EL (cell line): ENCODE measurements around the gene NFATC2.

Experiments used
- DNase-seq: peaks from one replicate; pipeline ENCODE4 v3.0.0-alpha.2; 2016

Gene NFATC2

GRCh38 chr20:51447765-51448148 is 94.8 kb downstream of the NFATC2 start:
- no peak for DNase-seq

GRCh38 chr20:51447097-51447764 is 95.3 kb downstream of the NFATC2 start:
- peak; percentile 99 for DNase-seq

GRCh38 chr20:51446656-51447055 is 95.9 kb downstream of the NFATC2 start:
- DNase-seq: peak; percentile 94

- DNase-seq: no peak
These were observed 96.3 kb downstream of the NFATC2 start for GRCh38 chr20:51446230-51446629.

- DNase-seq: no peak
These were observed 96.9 kb downstream of the NFATC2 start for GRCh38 chr20:51445591-51445990.

GRCh38 chr20:51444922-51445438 is 97.5 kb downstream of the NFATC2 start:
- DNase-seq: no peak

- DNase-seq: peak; percentile 32
These were observed 98.1 kb downstream of the NFATC2 start for GRCh38 chr20:51444467-51444866.

- no peak for DNase-seq
These were observed 99.9 kb downstream of the NFATC2 start for GRCh38 chr20:51442602-51443001.

- DNase-seq: no peak
These were observed 101.9 kb downstream of the NFATC2 start for GRCh38 chr20:51440589-51440988.

GRCh38 chr20:51439160-51439689 is 103.3 kb downstream of the NFATC2 start:
- DNase-seq: no peak

- DNase-seq: no peak
These were observed 104.4 kb downstream of the NFATC2 start for GRCh38 chr20:51438136-51438535.

GRCh38 chr20:51437182-51437924 is 105.2 kb downstream of the NFATC2 start:
- no peak for DNase-seq

- peak; percentile 89 for DNase-seq
These were observed 107.8 kb downstream of the NFATC2 start for GRCh38 chr20:51434580-51435247.

GRCh38 chr20:51434026-51434425 is 108.5 kb downstream of the NFATC2 start:
- no peak for DNase-seq

- DNase-seq: no peak
These were observed 109.6 kb downstream of the NFATC2 start for GRCh38 chr20:51432875-51433274.

- no peak for DNase-seq
These were observed 110.2 kb downstream of the NFATC2 start for GRCh38 chr20:51432251-51432784.

- DNase-seq: no peak
These were observed 111.2 kb downstream of the NFATC2 start for GRCh38 chr20:51431321-51431720.

GRCh38 chr20:51430198-51430950 is 112.1 kb downstream of the NFATC2 start:
- no peak for DNase-seq

- DNase-seq: no peak
These were observed 112.8 kb downstream of the NFATC2 start for GRCh38 chr20:51429696-51430095.

GRCh38 chr20:51429144-51429482 is 113.4 kb downstream of the NFATC2 start:
- DNase-seq: no peak

GRCh38 chr20:51428401-51429143 is 113.9 kb downstream of the NFATC2 start:
- no peak for DNase-seq
